ENCODE measurements around the gene RUFY2. TPM values are rescaled to one million over a fixed set of nuclear protein-coding genes. Genes with fewer than 3 reads are reported as not detected.

The RUFY2 gene
- total RNA-seq, 4 donors from 2014 or later: 26.9 to 37.7 (median 32.8) TPM

GRCh38 chr10:68310531-68310930, 96.5 kb downstream of the RUFY2 start:
- no peak for TF ChIP-seq CTCF (IDR thresholded peaks at IDR 0.05; ENCODE audit: low read depth)

GRCh38 chr10:68305854-68306253, 101.2 kb downstream of the RUFY2 start:
- no peak for TF ChIP-seq CTCF (IDR thresholded peaks at IDR 0.05; ENCODE audit: low read depth)

- no peak for TF ChIP-seq CTCF (IDR thresholded peaks at IDR 0.05; ENCODE audit: low read depth)
Measured at GRCh38 chr10:68303849-68304412, 103.1 kb downstream of the RUFY2 start.

- no peak for TF ChIP-seq CTCF (IDR thresholded peaks at IDR 0.05; ENCODE audit: low read depth)
Measured at GRCh38 chr10:68302871-68303270, 104.2 kb downstream of the RUFY2 start.

GRCh38 chr10:68302503-68302823, 104.6 kb downstream of the RUFY2 start:
- no peak for TF ChIP-seq CTCF (IDR thresholded peaks at IDR 0.05; ENCODE audit: low read depth)

- no peak for TF ChIP-seq CTCF (IDR thresholded peaks at IDR 0.05; ENCODE audit: low read depth)
Measured at GRCh38 chr10:68301790-68302502, 105.1 kb downstream of the RUFY2 start.

- TF ChIP-seq CTCF (IDR thresholded peaks at IDR 0.05; ENCODE audit: low read depth): no peak
Measured at GRCh38 chr10:68301301-68301700, 105.8 kb downstream of the RUFY2 start.
